ENCODE data around the gene KLHL25. TPM values are rescaled to one million over a fixed set of nuclear protein-coding genes. Genes with fewer than 3 reads are reported as not detected.
"Not testable (repeated sequence)": the region's sequence is repeated elsewhere in the genome, so short reads cannot be mapped to it uniquely, and the experiment has no call there.

KLHL25 gene
- total and polyA plus RNA-seq, 2 of the 8 experiments (the other 6 are each of a cell fraction or from before 2014, with no cell fraction given): 16.5 to 22.0 TPM

DNA sequence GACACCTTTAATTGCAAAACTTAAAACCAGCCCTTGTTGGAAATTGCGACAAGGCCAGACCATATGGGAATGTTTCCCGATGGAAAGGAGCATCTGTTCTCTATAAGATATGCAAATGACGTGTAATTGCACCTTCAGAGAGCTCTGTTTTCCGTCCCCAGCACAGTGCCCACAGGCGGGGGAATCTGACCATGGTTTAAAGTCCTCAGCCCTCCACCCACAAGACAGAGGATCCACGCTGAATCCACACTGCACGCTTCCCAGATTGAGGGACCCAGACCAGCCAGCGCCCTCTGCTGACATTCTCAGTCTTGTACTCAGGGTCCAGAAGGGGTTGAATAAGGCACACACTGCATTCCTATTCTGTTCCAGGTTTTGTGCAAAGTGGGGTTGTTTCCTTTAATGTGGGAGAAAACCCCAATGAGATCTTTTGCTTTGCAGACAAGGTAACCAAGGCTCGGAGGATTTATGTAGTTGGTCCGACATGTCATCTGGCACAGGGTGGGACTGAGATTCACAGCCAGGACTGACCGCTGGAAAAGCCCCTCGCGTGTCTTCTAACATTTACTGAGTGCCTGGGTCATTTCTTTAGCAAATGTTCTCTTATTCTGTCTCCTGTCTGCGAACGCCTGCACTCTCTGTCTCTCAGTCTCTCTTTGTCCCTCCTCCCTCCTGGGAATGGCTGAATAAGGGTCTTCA is 36.8 kb upstream of the KLHL25 start (continued):
- TF ChIP-seq POLR2AphosphoS5 (IDR thresholded peaks at IDR 0.05; ENCODE audit: low read depth, low read length) (no peak), JUND (IDR thresholded peaks at IDR 0.05; ENCODE audit: low read length) (no peak), USF2 (IDR thresholded peaks at IDR 0.05; ENCODE audit: low read length) (no peak), EZH2 (IDR thresholded peaks at IDR 0.05; ENCODE audit: low read depth, low read length, severe bottlenecking) (no peak), NANOG (IDR thresholded peaks at IDR 0.05; ENCODE audit: insufficient read depth, low read depth, low read length, poor library complexity, severe bottlenecking) (no peak), POLR2A (IDR thresholded peaks at IDR 0.05; ENCODE audit: control extremely low read depth in 1 of 2, low read depth in 2 of 2, low read length in 2 of 2) (no peak), SRF (IDR thresholded peaks at IDR 0.05; ENCODE audit: low read depth, low read length) (no peak), RAD21 (IDR thresholded peaks at IDR 0.05 in 1 of 2, conservative IDR thresholded peaks at IDR 0.05 in 1 of 2; ENCODE audit: low read depth in 2 of 2, low read length in 2 of 2) (peak; percentile 74 to 79), SAP30 (IDR thresholded peaks at IDR 0.05; ENCODE audit: insufficient read depth, insufficient replicate concordance, low read length) (no peak)

DNA sequence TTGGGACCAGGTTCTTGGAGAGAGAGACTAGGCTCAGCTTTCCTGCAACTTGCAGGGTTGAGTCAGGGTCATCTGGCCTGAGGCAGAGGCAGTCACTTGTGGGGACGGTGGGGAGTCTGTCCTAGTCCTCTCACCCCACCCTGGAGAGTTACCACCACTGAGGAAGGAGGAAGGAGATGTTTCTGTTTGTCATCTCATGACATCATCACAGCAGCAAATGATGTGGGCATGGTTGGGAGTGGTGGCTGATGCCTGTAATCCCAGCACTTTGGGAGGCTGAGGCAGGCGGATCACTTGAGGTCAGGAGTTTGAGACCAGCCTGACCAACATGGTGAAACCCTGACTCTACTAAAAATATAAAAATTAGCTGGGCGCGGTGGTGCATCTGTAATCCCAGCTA is 35.0 kb upstream of the KLHL25 start:
- H3K4ac ChIP-seq (replicated peaks; ENCODE audit: insufficient read length, low read depth, low read length); H3K36me3 ChIP-seq (ENCODE audit: control insufficient read depth in 2 of 4, insufficient read depth in 4 of 4, low read length in 3 of 4); H2AK5ac ChIP-seq (ENCODE audit: low read depth, low read length); POLR2A ChIA-PET (ENCODE audit: partially characterized antibody); H2BK15ac ChIP-seq (ENCODE audit: low read length); H4K91ac ChIP-seq (replicated peaks; ENCODE audit: insufficient read length, low read length); H3K56ac ChIP-seq (replicated peaks; ENCODE audit: insufficient read length, low read depth, low read length); H3K4me1 ChIP-seq (replicated peaks in 1 of 4; ENCODE audit: control insufficient read depth in 3 of 4, insufficient read depth in 4 of 4, low read length in 3 of 4); H2BK12ac ChIP-seq (ENCODE audit: low read depth, low read length); H3K4me2 ChIP-seq (ENCODE audit: insufficient read depth in 1 of 2, low read depth in 2 of 2, low read length in 2 of 2); H3K79me1 ChIP-seq (ENCODE audit: low read depth, low read length); H3K4me3 ChIP-seq (ENCODE audit: extremely low read depth in 1 of 4, insufficient read depth in 2 of 4, low read depth in 3 of 4, low read length in 4 of 4); FAIRE-seq; H4K5ac ChIP-seq (ENCODE audit: insufficient read length, low read depth, low read length); H2BK5ac ChIP-seq (ENCODE audit: low read depth, low read length); H3K27ac ChIP-seq (ENCODE audit: low read depth, low read length); H3K9me3 ChIP-seq (ENCODE audit: insufficient read depth in 2 of 2, low read depth in 1 of 2, low read length in 1 of 2); H3K23ac ChIP-seq (ENCODE audit: insufficient read length); H3K23me2 ChIP-seq (ENCODE audit: low read depth, low read length); DNase-seq (ENCODE audit: low read depth in 1 of 2, low spot score in 2 of 2); H4K8ac ChIP-seq (ENCODE audit: extremely low read depth, insufficient read depth, low read length); H3K27me3 ChIP-seq (replicated peaks in 1 of 4; ENCODE audit: control insufficient read depth in 3 of 4, extremely low read depth in 1 of 4, insufficient read depth in 3 of 4, low read length in 3 of 4); H3K18ac ChIP-seq (ENCODE audit: extremely low read depth, low read length); H4K20me1 ChIP-seq (replicated peaks in 1 of 2; ENCODE audit: control insufficient read depth in 1 of 2, insufficient read depth in 2 of 2, low read length in 2 of 2); H3K9ac ChIP-seq (replicated peaks in 1 of 4; ENCODE audit: extremely low read depth in 1 of 4, low read depth in 3 of 4, low read length in 3 of 4); H3K79me2 ChIP-seq (ENCODE audit: control insufficient read depth in 1 of 2, insufficient read depth in 2 of 2, low read length in 2 of 2); H3K14ac ChIP-seq (ENCODE audit: insufficient read length); H2BK120ac ChIP-seq (replicated peaks; ENCODE audit: low read depth, low read length); H2AFZ ChIP-seq (ENCODE audit: low read length); H2BK20ac ChIP-seq (ENCODE audit: low read length): not testable (repeated sequence)
- 93% methylated on average over 4 of the region's 4 CpGs; no CpG with 5 or more reads in 1 of the 2 experiments for WGBS, 2 experiments (ENCODE audit: extremely low coverage in 1 of 2, insufficient coverage in 1 of 2, insufficient read length in 1 of 2, insufficient replicate concordance in 2 of 2, low coverage in 1 of 2, low lambda C conversion rate in 2 of 2, missing lambda C conversion rate in 1 of 2)
- CTCF ChIA-PET (ENCODE audit: partially characterized antibody): interaction anchor here (0.9 to 3.1 kb wide), 10 partner anchors 10 to 101 kb away, joined by 3 to 20 read pairs (median 8); no protein-coding TSS in a partner anchor
